Measurements from ENCODE around the gene ZNF653. TPM values are rescaled to one million over a fixed set of nuclear protein-coding genes. Genes with fewer than 3 reads are reported as not detected.

The ZNF653 gene
- total RNA-seq, 1 donor from 2014 or later = 10.3 TPM

Small RNAs within 50 kb of the gene (microRNA-seq; reads per million reads assigned to microRNA genes)
- not detected for gene MIR7974 (ENCODE audit: unreplicated experiment)

Other genes starting within 250 kb of the ZNF653 start
- gene DOCK6, start 243.3 kb downstream of the ZNF653 start, total RNA-seq = 81.7 and 86.9 TPM in 2 replicates
- gene TSPAN16, start 209.7 kb downstream of the ZNF653 start, total RNA-seq = not detected in 2 replicates
- gene RAB3D, start 166.2 kb downstream of the ZNF653 start, total RNA-seq = 2.6 and 4.3 TPM in 2 replicates
- gene TMEM205, start 159.6 kb downstream of the ZNF653 start, total RNA-seq = 57.4 and 64.1 TPM in 2 replicates
- 22.4 and 28.1 TPM in 2 replicates for gene CCDC159, start 159.3 kb downstream of the ZNF653 start, total RNA-seq
- 51.9 and 55.8 TPM in 2 replicates for gene PLPPR2, start 150.4 kb downstream of the ZNF653 start, total RNA-seq
- gene SWSAP1, start 131.2 kb downstream of the ZNF653 start, total RNA-seq = 1.3 and 2.4 TPM in 2 replicates
- gene EPOR, start 121.5 kb downstream of the ZNF653 start, total RNA-seq = 2.3 and 2.4 TPM in 2 replicates
- gene RGL3, start 86.5 kb downstream of the ZNF653 start, total RNA-seq = 1.1 and 1.9 TPM in 2 replicates
- not detected in 2 replicates for gene ODAD3, start 70.7 kb downstream of the ZNF653 start, total RNA-seq
- gene PRKCSH, start 70.2 kb downstream of the ZNF653 start, total RNA-seq = 398 and 415 TPM in 2 replicates
- not detected in 2 replicates for gene ELAVL3, start 24.8 kb downstream of the ZNF653 start, total RNA-seq
- 28.9 and 30.0 TPM in 2 replicates for gene ECSIT, start 23.3 kb upstream of the ZNF653 start, total RNA-seq
- gene CNN1, start 33.0 kb upstream of the ZNF653 start, total RNA-seq = 8.1 and 9.9 TPM in 2 replicates
- 49.2 and 49.9 TPM in 2 replicates for gene ELOF1, start 53.4 kb upstream of the ZNF653 start, total RNA-seq
- gene ACP5, start 71.8 kb upstream of the ZNF653 start, total RNA-seq = 1.3 and 1.6 TPM in 2 replicates
- gene ZNF627, start 91.6 kb upstream of the ZNF653 start, total RNA-seq = 18.2 and 18.3 TPM in 2 replicates
- 4.1 and 4.3 TPM in 2 replicates for gene ZNF823, start 233.1 kb upstream of the ZNF653 start, total RNA-seq